Astrocyte of the hippocampus (primary cell): ENCODE results near the gene SGCA.

Experiments used
- DNase-seq: peaks from one replicate; pipeline ENCODE4 v3.0.0; 2011; ENCODE audit warnings: low read depth, low spot score

SGCA gene

DNA sequence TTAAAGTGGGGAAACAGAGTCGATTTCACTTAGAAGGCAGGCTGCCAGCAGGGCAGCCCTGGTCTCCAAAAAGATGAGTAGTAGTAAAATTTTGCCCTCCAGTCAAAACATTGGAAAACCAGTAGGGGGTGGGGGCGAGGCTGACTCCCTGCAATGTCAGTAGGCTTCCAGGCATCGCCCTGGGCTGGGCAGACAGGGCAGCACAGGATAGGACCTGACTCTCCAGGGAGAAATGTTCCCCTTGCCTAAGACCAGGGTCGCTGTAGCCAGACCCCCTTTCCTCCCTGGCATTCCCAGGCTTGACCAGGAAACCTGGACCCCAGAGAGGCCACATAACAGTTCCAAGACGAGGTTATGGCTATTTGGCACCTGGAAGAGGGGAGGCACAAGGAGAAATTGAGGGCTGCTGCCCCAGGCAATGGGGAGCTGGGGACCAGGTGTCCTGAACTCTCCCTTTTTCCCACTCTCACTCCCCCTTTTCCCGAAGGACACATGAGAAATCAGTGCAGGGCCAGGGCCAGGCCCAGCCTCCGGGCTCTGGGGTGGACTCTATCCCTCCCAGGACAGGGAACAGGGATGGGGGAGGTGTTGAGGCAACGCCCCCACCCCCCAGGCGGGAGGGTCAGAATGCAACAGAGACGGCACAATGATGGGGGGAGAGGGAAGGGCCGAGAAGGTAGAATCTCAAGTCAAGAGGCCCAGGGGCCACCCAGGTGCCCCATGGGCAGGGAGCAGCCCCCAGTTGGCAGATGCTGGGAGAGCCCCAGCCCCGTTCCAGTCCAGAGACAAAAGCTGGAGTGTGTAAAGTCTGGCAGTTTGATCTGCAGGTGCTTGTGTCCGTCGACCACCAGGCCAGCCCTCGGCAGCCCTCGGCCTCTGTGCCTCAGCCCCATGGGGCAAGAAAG lies 31.3 kb upstream of the SGCA start:
- no peak for DNase-seq

DNA sequence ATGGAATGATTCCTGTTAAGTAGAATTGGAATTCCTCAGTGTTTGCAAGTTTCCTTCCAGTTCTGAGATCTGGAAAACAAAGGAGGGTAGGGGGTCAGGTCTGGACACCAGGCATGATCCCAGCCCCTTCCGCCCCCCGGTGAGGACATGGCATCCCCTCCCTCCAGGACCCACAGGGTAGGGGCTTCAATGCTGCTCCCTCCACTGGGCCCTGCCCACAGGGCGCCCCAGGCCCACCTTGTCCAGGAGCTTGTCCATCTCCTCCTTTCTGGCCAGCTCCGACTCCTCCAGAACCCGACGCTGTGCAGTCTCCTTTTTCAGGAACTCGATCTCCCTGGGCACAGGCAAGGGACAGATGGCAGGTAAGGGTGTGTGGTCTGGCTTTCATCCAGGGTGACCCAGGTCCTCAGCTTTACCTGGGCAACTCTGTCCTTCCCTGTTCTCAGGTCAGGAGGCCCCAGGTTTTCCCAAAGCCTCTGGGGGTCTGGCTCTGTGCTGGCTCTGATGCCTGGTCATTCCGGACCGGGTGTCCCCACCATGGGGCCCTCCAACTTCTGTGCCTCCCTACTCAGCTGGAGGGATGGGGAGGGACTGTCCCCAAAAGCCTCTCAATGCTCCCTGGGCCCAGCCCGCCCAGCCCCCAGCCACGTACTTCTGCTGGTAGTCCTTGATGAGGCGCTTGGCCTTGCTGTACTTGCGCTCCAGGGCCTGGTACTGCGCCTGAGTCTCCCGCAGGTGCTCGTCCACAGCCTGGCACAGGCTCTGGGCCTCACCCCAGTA lies 30.3 kb upstream of the SGCA start:
- no peak for DNase-seq

DNA sequence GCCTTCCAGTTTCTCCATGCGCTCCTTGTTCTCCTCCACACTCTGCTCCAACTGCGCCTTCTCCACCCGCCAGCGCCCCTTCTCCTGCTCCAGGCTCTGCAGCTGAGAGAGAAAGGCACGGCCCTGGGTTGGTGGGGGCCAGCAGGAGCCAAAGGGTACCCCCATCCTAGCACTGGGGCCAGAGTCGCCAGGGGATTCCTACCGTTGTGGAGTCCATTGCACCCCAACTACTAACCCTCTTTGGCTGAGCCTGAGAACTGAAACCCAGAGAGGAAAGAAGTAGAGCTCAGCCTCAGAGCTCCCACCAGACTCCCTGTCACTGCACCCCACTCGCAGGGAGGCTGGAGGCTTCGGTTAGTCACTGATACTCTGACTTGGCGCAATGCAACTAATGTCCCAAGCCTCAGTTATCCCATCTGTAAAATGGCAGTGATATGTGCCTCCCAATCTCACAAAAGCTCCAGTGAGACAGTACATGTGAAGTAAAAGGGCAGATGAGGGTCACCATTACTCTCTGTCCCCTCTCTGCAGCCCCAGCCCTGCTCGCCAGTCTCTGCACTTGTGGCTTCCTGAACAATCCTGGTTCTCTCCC lies 29.6 kb upstream of the SGCA start:
- no peak for DNase-seq

GRCh38 chr17:50137042-50137441 lies 28.8 kb upstream of the SGCA start:
- DNase-seq, result no peak

- DNase-seq, result no peak
Measured at GRCh38 chr17:50139185-50139783, 26.5 kb upstream of the SGCA start.

DNA sequence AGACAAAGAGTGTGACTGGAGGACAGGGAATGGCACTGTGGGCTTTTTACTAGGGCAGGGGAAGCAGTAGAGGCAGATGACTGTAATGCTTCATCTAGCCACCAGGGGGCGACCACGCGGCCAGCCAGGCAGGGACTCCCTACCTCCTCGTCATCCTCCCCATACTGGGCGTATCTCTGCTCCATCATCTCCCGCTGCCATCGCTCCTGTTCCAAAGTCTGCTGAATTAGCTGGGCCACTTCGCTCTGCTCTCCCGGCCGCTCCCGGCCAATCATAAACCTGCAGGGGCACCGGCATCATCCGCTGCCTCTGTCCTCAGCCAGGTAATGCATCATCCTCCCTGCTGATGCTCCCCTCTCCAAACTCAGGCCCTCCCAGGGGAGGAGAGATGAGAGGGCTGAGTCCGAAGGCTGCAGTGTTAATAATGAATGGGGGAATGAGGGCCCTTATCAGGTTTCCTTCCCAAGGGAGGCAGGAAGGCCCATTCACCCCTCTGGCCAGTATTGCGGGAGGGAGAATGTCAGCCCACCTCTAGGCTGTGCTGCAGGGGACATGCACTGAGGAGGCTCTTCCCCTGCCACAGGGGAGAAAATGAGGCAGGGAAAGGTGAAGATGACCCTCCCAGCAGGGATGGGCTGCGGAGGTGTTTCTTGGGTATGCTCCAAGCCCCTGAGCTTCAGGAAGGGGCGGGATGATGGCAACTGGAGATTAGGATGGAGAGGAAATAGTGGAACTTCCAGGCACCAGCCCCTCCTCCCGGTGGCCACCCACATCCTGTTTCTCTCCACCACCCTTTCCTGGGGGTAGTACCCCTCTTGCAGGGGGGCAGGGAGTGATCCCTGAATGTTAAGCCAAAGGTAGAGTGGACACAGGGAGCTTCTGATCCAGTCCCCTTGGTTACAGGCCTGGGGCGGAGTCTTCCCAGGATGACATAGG lies 25.6 kb upstream of the SGCA start:
- DNase-seq, result peak; percentile 86

DNA sequence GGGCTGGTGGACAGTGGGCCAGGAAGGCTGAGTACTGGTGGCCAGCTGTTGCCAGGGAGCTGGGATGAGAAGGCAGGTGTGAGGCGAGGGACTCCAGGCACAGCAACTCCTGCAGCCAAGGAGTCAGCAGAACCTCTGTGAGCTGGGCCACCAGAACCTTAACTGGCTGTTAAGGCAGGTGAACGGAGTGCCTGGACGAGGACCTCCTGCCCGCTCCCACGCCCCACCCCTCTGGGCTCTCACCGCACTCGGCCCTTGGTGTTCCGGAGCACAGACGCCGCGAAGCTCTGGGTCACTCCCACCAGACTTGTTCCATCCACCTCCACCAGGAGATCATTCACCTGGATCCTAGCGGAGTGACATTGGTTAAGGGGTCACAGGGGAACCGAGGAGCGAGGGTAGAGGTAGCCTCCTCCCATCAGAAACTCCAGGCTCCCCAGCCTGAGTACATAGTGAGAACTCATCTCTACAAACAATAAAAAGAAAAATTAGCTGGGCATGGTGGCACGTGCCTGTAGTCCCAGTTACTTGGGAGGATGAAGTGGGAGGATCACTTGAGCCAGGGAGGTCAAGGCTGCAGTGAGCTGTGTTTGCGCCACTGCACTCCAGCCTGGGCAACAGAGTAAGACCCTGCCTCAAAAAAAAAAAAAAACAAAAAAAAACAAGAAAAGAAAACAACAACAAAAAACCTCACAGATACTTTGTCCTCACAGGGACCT lies 24.6 kb upstream of the SGCA start:
- no peak for DNase-seq

- no peak for DNase-seq
Measured at GRCh38 chr17:50141745-50142110, 24.1 kb upstream of the SGCA start.

GRCh38 chr17:50143461-50144176 lies 22.2 kb upstream of the SGCA start:
- DNase-seq, result no peak

DNA sequence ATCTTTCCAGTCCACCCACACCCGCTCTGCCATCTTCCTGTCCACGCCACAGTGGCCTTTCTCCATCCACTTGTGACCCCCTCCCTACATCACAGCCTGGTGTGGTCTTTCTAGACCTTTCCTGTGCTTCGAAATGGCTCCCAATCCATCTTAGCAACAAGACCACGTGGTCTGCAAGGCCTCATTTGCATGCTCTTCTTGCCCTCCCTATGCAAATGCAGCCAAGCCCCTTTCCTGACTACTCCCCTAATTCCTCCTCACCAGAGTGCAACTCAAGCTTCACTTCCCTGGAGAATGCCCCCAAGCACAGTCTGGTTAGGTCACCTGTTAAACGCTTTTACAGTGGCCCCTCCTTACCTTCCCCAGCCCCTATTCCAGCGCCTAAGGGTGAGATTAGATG lies 21.4 kb upstream of the SGCA start:
- DNase-seq, result no peak

DNA sequence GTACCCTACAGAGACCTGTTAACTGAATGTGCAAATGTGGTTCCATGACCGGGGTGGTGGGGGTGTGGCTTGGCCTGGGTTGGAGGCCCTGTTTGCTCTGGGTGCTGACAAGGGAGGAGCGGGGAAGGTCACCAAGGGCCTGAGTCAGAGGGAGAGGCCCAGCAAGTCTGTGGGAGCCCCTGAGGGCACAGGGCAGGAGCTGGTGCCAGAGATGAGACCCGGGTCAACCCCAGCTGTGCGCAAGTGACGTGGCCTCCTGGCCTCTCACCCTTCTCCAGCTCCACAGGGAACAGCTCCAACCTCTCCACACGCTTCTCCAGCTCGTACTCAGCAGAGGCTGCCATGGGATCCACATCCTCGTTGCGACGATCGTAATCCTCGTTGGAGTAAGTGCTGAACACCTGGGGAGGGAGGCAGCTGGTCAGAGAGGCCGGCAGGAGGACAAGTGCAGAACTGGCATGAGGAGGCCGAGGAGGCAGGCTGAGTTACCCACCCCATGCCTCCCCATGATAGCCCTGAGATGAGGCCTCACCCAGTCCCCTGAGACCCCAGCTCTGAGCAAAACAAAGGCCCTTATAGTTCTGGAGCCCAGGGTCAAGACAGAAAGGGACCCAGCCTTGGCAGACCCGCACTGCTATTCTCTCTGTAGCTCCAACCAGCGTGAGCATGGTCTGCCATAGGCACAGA lies 20.8 kb upstream of the SGCA start:
- no peak for DNase-seq

DNA sequence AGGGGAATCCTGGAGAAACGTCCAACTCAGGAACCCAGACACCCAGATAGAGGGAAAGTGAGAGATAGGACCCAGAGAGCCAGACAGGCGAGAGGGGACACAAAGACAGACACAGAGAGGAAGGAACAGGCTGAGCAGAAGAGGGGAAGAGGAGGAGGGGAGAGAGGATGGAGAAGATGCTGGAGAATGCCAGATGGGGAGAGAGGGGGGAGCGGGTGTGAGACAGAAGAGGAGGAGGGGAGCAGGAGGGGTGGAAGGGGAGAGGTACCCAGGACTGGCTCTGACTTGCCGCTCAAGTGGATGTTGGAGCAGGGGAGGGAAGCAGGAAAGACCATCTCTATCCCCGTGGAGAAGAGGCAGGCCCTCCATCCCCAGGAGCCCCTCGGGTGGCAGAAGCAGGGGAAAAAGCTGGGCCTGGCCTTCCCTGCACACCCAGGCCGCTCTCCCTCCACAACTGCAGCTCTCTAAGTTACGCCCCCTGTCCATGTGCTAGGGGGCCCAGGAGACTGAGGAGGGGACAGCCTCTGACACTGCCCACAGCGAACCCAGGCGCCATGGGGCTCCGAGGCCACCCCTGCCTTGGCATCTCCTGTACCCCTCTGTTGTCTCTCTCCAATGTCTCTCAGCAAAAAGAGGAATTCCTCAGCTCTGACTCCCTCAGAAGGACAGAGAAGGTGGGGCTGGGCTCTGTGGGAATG lies 20.1 kb upstream of the SGCA start:
- no peak for DNase-seq

GRCh38 chr17:50146230-50146926 lies 19.4 kb upstream of the SGCA start:
- no peak for DNase-seq

GRCh38 chr17:50146927-50147665 lies 18.7 kb upstream of the SGCA start:
- DNase-seq, result no peak

GRCh38 chr17:50147841-50148225 lies 18.0 kb upstream of the SGCA start:
- peak; percentile 41 for DNase-seq

- peak; percentile 68 for DNase-seq
Measured at GRCh38 chr17:50148226-50149090, 17.3 kb upstream of the SGCA start.
